Subcutaneous abdominal adipose tissue (tissue), 5 donors: ENCODE data around the gene FIBIN.
"Not testable (repeated sequence)": the region's sequence is repeated elsewhere in the genome, so short reads cannot be mapped to it uniquely, and the experiment has no call there.

Source experiments
- H3K27ac ChIP-seq: one replicate; pipeline ENCODE4 v1.7.0; 2013; ENCODE audit warnings: low read depth, mild to moderate bottlenecking, inconsistent platforms, low read length, moderate library complexity
- H3K27me3 ChIP-seq, 5 donors: one replicate each; pipeline ENCODE4 v1.7.0; 2013; ENCODE audit warnings: low read length in 5 of 5, inconsistent platforms in 1 of 5; ENCODE audit not compliant: control insufficient read depth in 5 of 5, insufficient read depth in 4 of 5
- H3K36me3 ChIP-seq, 5 donors: one replicate each; pipeline ENCODE4 v1.7.0; 2013; ENCODE audit warnings: low read length in 5 of 5; ENCODE audit not compliant: control insufficient read depth in 5 of 5, insufficient read depth in 5 of 5
- H3K4me1 ChIP-seq, 5 donors: one replicate each; pipeline ENCODE4 v1.7.0; 2013; ENCODE audit warnings: low read length in 5 of 5, mild to moderate bottlenecking in 3 of 5, moderate library complexity in 1 of 5; ENCODE audit not compliant: control insufficient read depth in 5 of 5, insufficient read depth in 5 of 5
- H3K4me3 ChIP-seq, 5 donors: one replicate each; pipeline ENCODE4 v1.7.0; 2013; ENCODE audit warnings: low read length in 5 of 5, low read depth in 1 of 5
- H3K9ac ChIP-seq, 5 donors: one replicate each; pipeline ENCODE4 v1.7.0; 2013; ENCODE audit warnings: low read length in 5 of 5, mild to moderate bottlenecking in 4 of 5, moderate library complexity in 3 of 5
- H3K9me3 ChIP-seq, 5 donors: one replicate each; pipeline ENCODE4 v1.7.0; 2013; ENCODE audit warnings: low read length in 5 of 5; ENCODE audit not compliant: control insufficient read depth in 5 of 5
- donor health status: healthy.
- donor health status: healthy.
- donor health status: healthy.
- donor health status: healthy.
- donor health status: healthy.

The FIBIN gene

DNA sequence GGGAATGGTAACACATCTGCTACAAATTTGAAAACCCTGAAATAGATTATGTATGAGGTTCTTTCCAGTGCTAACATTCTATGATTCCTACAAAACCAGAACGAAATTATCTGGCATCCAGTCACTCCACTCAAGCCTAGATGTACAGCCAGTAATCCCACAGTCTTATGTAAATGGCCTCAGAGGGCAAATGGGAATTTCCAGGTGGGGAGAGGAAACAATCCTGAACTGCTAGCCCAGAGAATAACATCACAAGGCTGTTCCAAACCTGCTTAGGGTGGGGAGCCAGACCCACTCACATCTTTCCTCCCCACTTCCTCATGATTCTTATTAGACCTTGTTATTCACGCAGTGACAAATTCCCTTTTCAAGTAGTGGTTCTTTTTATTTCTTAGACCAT lies 3.5 kb downstream of the FIBIN start:
- no peaks in the 10 kb centered on the region for H3K9me3 ChIP-seq
- H3K27ac ChIP-seq, result no peak overlapping the region
- no peak overlapping the region for H3K9ac ChIP-seq
- peaks cover 0 to 23% (median 15%) of the 10 kb centered on the region in 5 donors for H3K4me1 ChIP-seq
- H3K36me3 ChIP-seq, result no peaks in the 10 kb centered on the region
- H3K27me3 ChIP-seq, result peaks cover 0 to 3% (median 0%) of the 10 kb centered on the region in 5 donors
- no peak overlapping the region for H3K4me3 ChIP-seq

DNA sequence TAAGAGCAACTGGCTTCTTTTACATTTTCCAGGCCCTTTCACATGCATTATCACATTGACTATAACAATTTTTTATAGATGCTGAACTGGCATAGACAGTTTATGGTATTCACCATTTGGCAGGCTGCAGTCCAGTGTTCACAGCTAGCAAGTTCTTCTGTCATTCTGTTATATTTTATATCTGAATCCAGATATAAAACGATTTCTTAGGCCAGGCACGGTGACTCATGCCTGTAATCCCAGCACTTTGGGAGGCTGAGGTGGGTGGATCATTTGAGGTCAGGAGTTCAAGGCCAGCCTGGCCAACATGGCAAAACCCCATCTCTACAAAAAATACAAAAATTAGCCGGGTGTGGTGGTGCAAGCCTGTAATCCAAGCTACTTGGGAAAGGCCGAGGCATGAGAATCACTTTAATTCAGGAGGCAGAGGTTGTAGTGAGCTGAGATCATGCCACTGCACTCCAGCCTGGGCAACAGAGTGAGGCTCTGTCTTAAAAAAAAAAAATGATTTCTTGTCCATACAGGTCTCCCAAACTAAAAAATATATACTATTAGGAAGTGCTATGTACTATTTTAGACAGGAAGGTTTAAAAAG lies 7.3 kb downstream of the FIBIN start:
- not testable (repeated sequence) for H3K27ac ChIP-seq, H3K4me3 ChIP-seq, H3K4me1 ChIP-seq, H3K36me3 ChIP-seq, H3K9me3 ChIP-seq, H3K9ac ChIP-seq, H3K27me3 ChIP-seq

DNA sequence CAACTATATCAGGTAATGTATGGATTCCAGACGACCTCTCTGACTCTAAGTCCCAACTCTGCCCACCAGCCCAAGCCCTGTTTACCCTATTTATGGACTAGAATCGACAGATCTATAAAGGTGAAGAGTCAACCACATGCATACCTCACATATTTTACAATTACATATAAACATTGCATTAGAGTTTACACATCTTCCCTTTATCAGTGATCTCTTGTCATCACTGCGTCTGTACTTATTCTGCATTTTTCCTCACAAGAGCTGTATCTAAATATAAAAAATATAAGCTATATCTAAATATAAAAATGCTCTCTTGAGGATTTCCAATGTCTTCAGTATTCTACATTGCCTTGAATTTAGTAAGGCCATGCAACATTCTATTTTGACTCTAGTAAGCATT lies 8.5 kb downstream of the FIBIN start:
- no peak overlapping the region for H3K9ac ChIP-seq
- H3K36me3 ChIP-seq, result no peaks in the 10 kb centered on the region
- no peaks in the 10 kb centered on the region for H3K4me1 ChIP-seq
- no peak overlapping the region for H3K4me3 ChIP-seq
- no peak overlapping the region for H3K27ac ChIP-seq
- no peaks in the 10 kb centered on the region for H3K9me3 ChIP-seq
- H3K27me3 ChIP-seq, result no peaks in the 10 kb centered on the region

DNA sequence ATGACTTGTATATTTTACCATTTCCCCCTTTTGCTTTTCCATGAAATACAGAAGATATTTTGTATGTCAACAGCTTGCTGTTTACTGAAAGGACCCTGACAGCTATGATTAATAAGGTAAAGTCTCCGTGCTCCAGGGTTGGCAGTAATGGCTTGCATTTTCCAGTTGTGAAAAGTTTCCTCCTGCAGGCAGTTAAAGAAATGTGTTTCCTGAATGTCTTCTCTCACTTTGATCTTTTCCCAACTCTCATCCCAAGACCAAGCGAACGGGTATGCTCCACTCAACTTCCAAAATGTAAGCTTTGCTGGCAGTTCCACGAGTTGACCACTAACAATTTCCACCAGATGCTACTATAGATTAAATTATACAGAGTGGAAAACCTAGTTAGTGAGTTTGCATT lies 8.9 kb downstream of the FIBIN start:
- Histone ChIP-seq H3K4me3 (no peak overlapping the region), H3K9me3 (no peaks in the 10 kb centered on the region), H3K9ac (no peak overlapping the region)

DNA sequence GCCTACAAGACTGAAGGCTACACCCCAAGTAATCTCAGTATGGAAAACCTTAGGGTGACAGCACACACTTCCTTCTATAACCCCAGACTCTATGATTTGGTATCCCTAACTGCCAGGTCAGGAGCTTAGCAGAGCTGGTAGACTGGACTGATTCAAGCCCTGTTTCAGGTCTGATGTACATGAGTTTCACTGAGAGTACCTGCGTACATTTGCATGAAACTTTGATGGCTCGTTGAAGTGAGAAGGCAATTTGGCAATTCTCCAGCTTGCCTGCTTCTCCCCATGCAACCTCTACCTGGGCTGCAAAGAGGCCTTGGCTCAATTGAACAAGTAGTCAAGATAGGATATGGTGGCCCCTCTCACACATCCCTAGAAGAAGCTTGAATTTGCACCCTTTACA lies 10.2 kb downstream of the FIBIN start:
- H3K4me3 ChIP-seq, result no peak overlapping the region
- no peak overlapping the region for H3K9ac ChIP-seq
- H3K4me1 ChIP-seq, result no peaks in the 10 kb centered on the region
- H3K27me3 ChIP-seq, result no peaks in the 10 kb centered on the region
- no peaks in the 10 kb centered on the region for H3K9me3 ChIP-seq
- H3K27ac ChIP-seq, result no peak overlapping the region
- H3K36me3 ChIP-seq, result no peaks in the 10 kb centered on the region

More for the DNA sequence above, 8.9 kb downstream of the FIBIN start:
- Histone ChIP-seq H3K27me3 (no peaks in the 10 kb centered on the region), H3K4me1 (no peaks in the 10 kb centered on the region), H3K27ac (no peak overlapping the region), H3K36me3 (no peaks in the 10 kb centered on the region)

DNA sequence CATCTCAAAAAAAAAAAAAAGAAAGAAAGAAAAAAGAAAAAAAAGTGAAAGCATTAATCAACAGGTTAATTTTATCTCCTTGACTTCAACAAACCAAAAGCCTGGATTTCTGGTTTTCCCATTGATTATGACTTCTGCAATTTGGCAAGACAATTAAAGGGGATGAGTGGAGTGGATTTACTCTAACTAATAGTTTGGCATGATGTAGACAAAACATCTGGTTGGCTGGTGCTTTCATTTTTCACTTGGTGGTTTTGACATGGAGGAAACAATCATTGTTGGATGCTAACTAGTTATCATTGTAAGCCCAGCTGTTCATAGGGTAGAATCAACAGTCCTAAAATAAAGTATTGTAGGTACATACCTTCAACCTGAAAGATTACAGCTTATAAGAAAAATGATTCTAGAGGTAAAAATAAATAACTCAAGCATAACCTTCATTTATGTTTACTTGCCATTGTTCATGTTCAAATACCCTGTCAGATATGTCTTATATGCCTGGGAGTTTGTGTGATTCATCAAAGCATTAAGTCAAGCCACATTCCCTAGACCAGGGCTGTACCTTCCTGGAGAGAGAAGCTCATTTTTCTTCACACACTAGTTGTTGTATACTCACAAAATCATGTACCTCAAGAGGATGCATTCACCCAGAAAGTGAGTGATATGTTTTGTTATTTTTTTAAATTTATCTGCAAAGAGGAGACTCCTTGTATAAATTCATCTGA lies 15.1 kb downstream of the FIBIN start:
- H3K4me3 ChIP-seq, result no peak overlapping the region
- H3K4me1 ChIP-seq, result peaks cover 0 to 5% (median 0%) of the 10 kb centered on the region in 5 donors
- no peak overlapping the region for H3K27ac ChIP-seq
- no peaks in the 10 kb centered on the region for H3K9me3 ChIP-seq
- H3K27me3 ChIP-seq, result no peaks in the 10 kb centered on the region
- H3K9ac ChIP-seq, result no peak overlapping the region
- H3K36me3 ChIP-seq, result no peaks in the 10 kb centered on the region

DNA sequence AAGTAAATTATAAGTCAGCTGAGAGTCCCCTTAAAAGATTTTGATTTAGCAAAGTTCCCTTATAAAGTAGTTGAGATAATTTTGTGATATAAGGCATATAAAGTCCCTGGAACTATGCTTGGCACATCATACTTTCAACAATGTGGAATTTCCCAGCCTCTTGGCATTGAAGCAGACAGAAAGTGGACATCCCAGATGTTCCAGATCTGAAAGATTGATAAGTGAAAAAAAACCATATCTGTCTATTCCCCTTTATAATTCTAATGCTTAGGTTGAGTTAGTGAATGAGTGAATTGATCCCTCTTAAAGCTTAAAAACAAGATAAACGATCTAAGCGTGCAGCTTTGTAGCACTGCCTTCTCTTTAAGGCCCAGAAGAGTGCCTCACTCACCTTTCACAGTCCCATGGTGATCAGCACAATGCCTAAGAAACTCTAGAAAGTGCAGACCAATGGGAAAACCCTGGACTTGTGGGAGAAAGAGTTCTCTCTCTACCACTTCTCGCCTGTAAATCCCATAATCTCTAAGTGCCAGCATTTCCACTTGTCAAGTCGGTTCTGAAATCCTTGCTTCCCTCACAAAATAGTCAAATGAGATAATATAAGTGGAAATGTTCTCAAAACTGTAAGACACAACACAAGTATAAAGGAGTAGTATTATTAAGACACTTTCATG lies 17.8 kb downstream of the FIBIN start:
- Histone ChIP-seq H3K27me3 (no peaks in the 10 kb centered on the region), H3K9ac (no peak overlapping the region), H3K36me3 (no peaks in the 10 kb centered on the region), H3K4me1 (peaks cover 0 to 8% (median 0%) of the 10 kb centered on the region in 5 donors), H3K4me3 (no peak overlapping the region), H3K9me3 (no peaks in the 10 kb centered on the region), H3K27ac (no peak overlapping the region)

DNA sequence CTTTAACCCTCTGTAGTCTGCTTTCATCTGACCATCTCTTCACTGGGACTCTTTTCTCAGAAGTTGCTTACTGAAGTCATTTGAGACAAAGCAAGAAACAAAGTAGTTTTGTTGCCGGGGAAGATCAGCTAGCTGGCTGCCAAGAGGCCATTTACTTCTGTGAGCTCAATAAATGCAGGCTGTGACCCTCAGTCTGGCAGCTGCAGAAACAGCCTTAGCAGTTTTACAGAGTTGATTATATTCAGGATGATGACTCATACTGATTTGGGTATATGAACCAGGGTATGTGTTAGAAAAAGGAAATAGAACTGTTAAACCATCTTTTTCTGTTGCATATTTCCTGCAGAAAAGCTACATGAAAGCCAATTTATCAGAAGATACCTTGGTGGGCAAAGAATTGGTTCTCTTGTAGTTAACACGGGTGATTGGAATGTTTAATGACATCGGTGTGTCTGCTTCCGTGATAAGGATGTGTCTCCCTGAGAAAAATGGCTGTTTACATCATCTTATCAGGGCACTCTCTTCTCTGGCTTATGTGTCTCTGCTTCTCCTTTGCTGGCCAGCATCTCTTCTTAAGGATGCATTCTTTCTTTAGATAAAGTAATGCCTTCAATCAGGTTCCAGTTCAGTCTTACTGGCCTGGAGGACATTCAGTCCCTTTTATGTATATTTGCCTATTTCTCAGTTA lies 18.5 kb downstream of the FIBIN start:
- Histone ChIP-seq H3K9me3 (peaks cover 0 to 2% (median 0%) of the 10 kb centered on the region in 5 donors), H3K27ac (no peak overlapping the region), H3K4me3 (no peak overlapping the region), H3K4me1 (peaks cover 0 to 8% (median 0%) of the 10 kb centered on the region in 5 donors), H3K36me3 (no peaks in the 10 kb centered on the region), H3K27me3 (no peaks in the 10 kb centered on the region), H3K9ac (no peak overlapping the region)

DNA sequence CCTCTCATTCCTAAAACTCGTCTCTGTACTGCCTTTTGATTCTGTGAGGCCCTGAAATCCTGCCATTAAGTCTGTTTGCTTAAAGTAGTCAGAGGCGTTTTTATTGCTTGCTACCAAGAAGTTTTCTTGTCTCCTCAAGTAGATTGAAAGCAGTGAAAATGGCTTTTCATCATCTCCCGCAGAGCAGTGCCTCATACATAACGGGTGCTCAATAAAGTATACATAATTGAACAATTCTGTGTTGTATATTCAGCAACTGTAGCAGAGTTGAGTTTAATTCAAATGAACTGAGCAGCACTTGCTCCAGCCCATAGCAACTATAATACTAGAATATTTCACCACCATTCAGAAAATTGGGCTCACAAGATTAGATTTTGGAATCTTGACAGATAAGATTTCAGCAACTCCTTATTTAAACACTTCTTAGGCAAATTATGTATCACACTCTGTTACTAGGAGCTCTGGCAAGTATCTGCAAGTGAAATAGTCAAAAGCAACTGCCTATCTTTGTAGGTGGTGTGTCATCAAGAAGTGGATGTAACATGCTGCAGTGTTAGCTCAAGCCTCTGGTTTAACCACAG lies 20.0 kb downstream of the FIBIN start:
- no peak overlapping the region for H3K4me3 ChIP-seq
- no peaks in the 10 kb centered on the region for H3K36me3 ChIP-seq
- no peak overlapping the region for H3K9ac ChIP-seq
- H3K27me3 ChIP-seq, result no peaks in the 10 kb centered on the region
- no peak overlapping the region for H3K27ac ChIP-seq
- peaks cover 0 to 2% (median 0%) of the 10 kb centered on the region in 5 donors for H3K9me3 ChIP-seq
- peaks cover 0 to 8% (median 0%) of the 10 kb centered on the region in 5 donors for H3K4me1 ChIP-seq
